ACC112 (cell line): Measurements from ENCODE around the gene FKBP8.
"Not testable (repeated sequence)": the region's sequence is repeated elsewhere in the genome, so short reads cannot be mapped to it uniquely, and the experiment has no call there.

Source experiments
- H2AFZ ChIP-seq: fragments of 200-600 bp; sonication (generic); one replicate; pipeline ENCODE4 v1.6.0; 2017; ENCODE audit warnings: antibody characterized with exemption, low read length; ENCODE audit not compliant: unreplicated experiment
- H3K27ac ChIP-seq: fragments of 200-600 bp; sonication (generic); 2 replicates; pipeline ENCODE4 v1.5.1; 2014; ENCODE audit warnings: low read depth, mild to moderate bottlenecking, antibody characterized with exemption, low read length, moderate library complexity
- H3K27me3 ChIP-seq: fragments of 200-600 bp; sonication (generic); 2 replicates; pipeline ENCODE4 v1.6.1; 2014; ENCODE audit warnings: mild to moderate bottlenecking, antibody characterized with exemption, low read length, moderate library complexity, mixed read lengths; ENCODE audit not compliant: insufficient read depth
- H3K36me3 ChIP-seq: fragments of 200-600 bp; sonication (generic); 2 replicates; pipeline ENCODE4 v1.6.1; 2016; ENCODE audit warnings: mild to moderate bottlenecking, antibody characterized with exemption, low read length, moderate library complexity, mixed read lengths; ENCODE audit not compliant: insufficient read depth
- H3K4me1 ChIP-seq: fragments of 200-600 bp; sonication (generic); one replicate; pipeline ENCODE4 v1.6.1; 2016; ENCODE audit warnings: low read length, mixed read lengths; ENCODE audit not compliant: insufficient read depth, unreplicated experiment, control insufficient read depth
- H3K4me3 ChIP-seq: fragments of 200-600 bp; sonication (generic); 2 replicates; pipeline ENCODE4 v1.5.1; 2014; ENCODE audit warnings: mild to moderate bottlenecking, low read depth, low read length
- H3K79me2 ChIP-seq: fragments of 200-600 bp; sonication (generic); one replicate; pipeline ENCODE4 v1.6.0; 2016; ENCODE audit warnings: low read length; ENCODE audit not compliant: control insufficient read depth, unreplicated experiment, insufficient read depth

The FKBP8 gene

GRCh38 chr19:18558202-18558555, 14.8 kb upstream of the FKBP8 start:
- H3K27ac ChIP-seq: peak overlapping the region; percentile 68
- no peaks in the 10 kb centered on the region for H3K36me3 ChIP-seq
- peak overlapping the region; percentile 69 for H2AFZ ChIP-seq
- peak overlapping the region; percentile 97 for H3K4me3 ChIP-seq
- H3K79me2 ChIP-seq: peaks cover 31% of the 10 kb centered on the region
- H3K4me1 ChIP-seq: peaks cover 9% of the 10 kb centered on the region
- no peaks in the 10 kb centered on the region for H3K27me3 ChIP-seq

GRCh38 chr19:18557411-18558201, 14.2 kb upstream of the FKBP8 start, which contains the start of gene KXD1:
Gene KXD1, plus strand, starts transcription at chr19:18557870. Its CDS starts 4,187 bp downstream, at chr19:18562057.
- peak within 1 kb of the TSS; percentile 68 for H3K27ac ChIP-seq
- no peaks in the 10 kb centered on the region for H3K27me3 ChIP-seq
- H3K4me1 ChIP-seq: peaks cover 9% of the 10 kb centered on the region
- H3K79me2 ChIP-seq: peaks cover 31% of the 10 kb centered on the region
- H3K4me3 ChIP-seq: peak within 1 kb of the TSS; percentile 97
- H2AFZ ChIP-seq: peak within 1 kb of the TSS; percentile 73
- H3K36me3 ChIP-seq: no peaks in the 10 kb centered on the region

GRCh38 chr19:18551631-18552030, 8.3 kb upstream of the FKBP8 start:
- Histone ChIP-seq H3K27ac (no peak overlapping the region), H3K27me3 (no peaks in the 10 kb centered on the region), H2AFZ (no peak overlapping the region)

GRCh38 chr19:18543814-18544475, 572 bp upstream of the FKBP8 start:
- Histone ChIP-seq H3K4me3 (peak overlapping the region; percentile 64), H3K4me1 (peaks cover 13% of the 10 kb centered on the region), H2AFZ (no peak overlapping the region), H3K36me3 (peaks cover 5% of the 10 kb centered on the region; the same call in 1 of the 2 replicates), H3K27me3 (no peaks in the 10 kb centered on the region), H3K79me2 (peaks cover 12% of the 10 kb centered on the region), H3K27ac (no peak overlapping the region)

More at GRCh38 chr19:18551631-18552030, 8.3 kb upstream of the FKBP8 start:
- Histone ChIP-seq H3K4me1 (no peaks in the 10 kb centered on the region), H3K79me2 (no peaks in the 10 kb centered on the region), H3K4me3 (no peak overlapping the region), H3K36me3 (no peaks in the 10 kb centered on the region)

GRCh38 chr19:18541992-18542940, 1.1 kb downstream of the FKBP8 start:
- Histone ChIP-seq H3K79me2 (peaks cover 12% of the 10 kb centered on the region), H3K4me3 (peak overlapping the region; percentile 85), H3K36me3 (peaks cover 5% of the 10 kb centered on the region; the same call in 1 of the 2 replicates), H2AFZ (no peak overlapping the region), H3K27me3 (no peaks in the 10 kb centered on the region), H3K27ac (peak overlapping the region; percentile 9; the same call in 1 of the 2 replicates), H3K4me1 (peaks cover 13% of the 10 kb centered on the region)

- H3K36me3 ChIP-seq: peaks cover 5% of the 10 kb centered on the region; the same call in 1 of the 2 replicates
- no peak overlapping the region for H3K27ac ChIP-seq
- no peaks in the 10 kb centered on the region for H3K27me3 ChIP-seq
- H3K79me2 ChIP-seq: peaks cover 12% of the 10 kb centered on the region
- H2AFZ ChIP-seq: no peak overlapping the region
- H3K4me3 ChIP-seq: peak overlapping the region; percentile 85; the same call in 1 of the 2 replicates
- H3K4me1 ChIP-seq: peaks cover 13% of the 10 kb centered on the region
These were observed 1.9 kb downstream of the FKBP8 start for GRCh38 chr19:18541258-18541991.

- Histone ChIP-seq H3K4me1 (peaks cover 13% of the 10 kb centered on the region), H3K79me2 (peaks cover 12% of the 10 kb centered on the region)
- H3K36me3 ChIP-seq, H3K4me3 ChIP-seq, H3K27me3 ChIP-seq, H3K27ac ChIP-seq, H2AFZ ChIP-seq: not testable (repeated sequence)
These were observed 3.2 kb downstream of the FKBP8 start for GRCh38 chr19:18540200-18540599.

- no peaks in the 10 kb centered on the region for H3K27me3 ChIP-seq
- no peak overlapping the region for H3K27ac ChIP-seq
- peaks cover 12% of the 10 kb centered on the region for H3K79me2 ChIP-seq
- H3K4me3 ChIP-seq: no peak overlapping the region
- peaks cover 9% of the 10 kb centered on the region; the same call in 1 of the 2 replicates for H3K36me3 ChIP-seq
- no peak overlapping the region for H2AFZ ChIP-seq
- H3K4me1 ChIP-seq: peaks cover 13% of the 10 kb centered on the region
These were observed 4.0 kb downstream of the FKBP8 start for GRCh38 chr19:18539372-18539771.

GRCh38 chr19:18538115-18538514, 5.3 kb downstream of the FKBP8 start:
- Histone ChIP-seq H2AFZ (no peak overlapping the region), H3K27ac (no peak overlapping the region), H3K4me3 (no peak overlapping the region), H3K27me3 (no peaks in the 10 kb centered on the region), H3K79me2 (peaks cover 12% of the 10 kb centered on the region), H3K36me3 (peaks cover 9% of the 10 kb centered on the region; the same call in 1 of the 2 replicates), H3K4me1 (peaks cover 7% of the 10 kb centered on the region)
